Smooth muscle cell (in vitro differentiated cells): ENCODE results near the gene ZNF689. TPM values are rescaled to one million over a fixed set of nuclear protein-coding genes. Genes with fewer than 3 reads are reported as not detected.

Experiments
- DNase-seq: peaks from one replicate; lab custom pipeline; 2025; ENCODE audit not compliant: unreplicated experiment; lab: John Stamatoyannopoulos, UW
- H2AFZ ChIP-seq: fragments of 200-600 bp; sonication (generic); 2 replicates; pipeline ENCODE4 v1.6.0; 2016; ENCODE audit warnings: antibody characterized with exemption, low read depth, mild to moderate bottlenecking
- H3F3A ChIP-seq: fragments of 200-600 bp; sonication (generic); 2 replicates; pipeline ENCODE4 v1.6.0; 2017; ENCODE audit warnings: antibody characterized with exemption, low read depth
- H3K27ac ChIP-seq: fragments of 200-600 bp; sonication (generic); 2 replicates; pipeline ENCODE4 v1.5.1; 2016; ENCODE audit warnings: low read depth, mild to moderate bottlenecking
- H3K27me3 ChIP-seq: fragments of 200-600 bp; sonication (generic); 2 replicates; pipeline ENCODE4 v1.6.1; 2016; ENCODE audit warnings: low read depth, mild to moderate bottlenecking
- H3K36me3 ChIP-seq: fragments of 200-600 bp; sonication (generic); 2 replicates; pipeline ENCODE4 v1.5.1; 2016; ENCODE audit warnings: low read depth
- H3K4me1 ChIP-seq: fragments of 200-600 bp; sonication (generic); 2 replicates; pipeline ENCODE4 v1.5.1; 2016; ENCODE audit warnings: low read depth
- H3K4me2 ChIP-seq: fragments of 200-600 bp; sonication (generic); 2 replicates; pipeline ENCODE4 v1.6.0; 2016; ENCODE audit warnings: mild to moderate bottlenecking
- H3K4me3 ChIP-seq: fragments of 200-600 bp; sonication (generic); 2 replicates; pipeline ENCODE4 v1.5.1; 2016; ENCODE audit warnings: mild to moderate bottlenecking
- H3K79me2 ChIP-seq: fragments of 200-600 bp; sonication (generic); 2 replicates; pipeline ENCODE4 v1.6.0; 2016; ENCODE audit warnings: low read depth, mild to moderate bottlenecking
- H3K9ac ChIP-seq: fragments of 200-600 bp; sonication (generic); 2 replicates; pipeline ENCODE4 v1.6.0; 2016; ENCODE audit warnings: low read depth
- H3K9me3 ChIP-seq: fragments of 200-600 bp; sonication (generic); replicated peaks from 2 replicates; pipeline ENCODE4 v1.5.1; 2016; ENCODE audit warnings: low read depth
- H4K20me1 ChIP-seq: fragments of 200-600 bp; sonication (generic); 2 replicates; pipeline ENCODE4 v1.6.0; 2016; ENCODE audit warnings: low read depth
- WGBS: methylation state at CpG from one replicate; pipeline ENCODE4 v1.1.7; 2016; ENCODE audit warnings: low lambda C conversion rate; 5-methylcytosine and 5-hydroxymethylcytosine counted together
- polyA plus RNA-seq: library from polyadenylated mRNA; unstranded; fragments of >200 nt; fragmentation: Nextera tagmentation; extraction: Ambion mirVana; gene quantifications from 2 replicates; pipeline ENCODE4 v1.2.1, GENCODE V29; 2016
- total RNA-seq: library from RNA; depleted of rRNA; stranded (reverse); fragments of >200 nt; gene quantifications from 2 replicates; pipeline ENCODE4 v1.2.3, GENCODE V29; 2014
- TF ChIP-seq, protein P1 (sequence below): fragments of 200-600 bp; sonication (generic); IDR thresholded peaks from 2 replicates; pipeline ENCODE4 v1.5.1; 2017; ENCODE audit warnings: borderline replicate concordance, mild to moderate bottlenecking, antibody characterized with exemption; ENCODE audit not compliant: insufficient read depth, poor library complexity, severe bottlenecking

Gene ZNF689
- total and polyA plus RNA-seq, 2 experiments from 2014 or later, result 8.2 to 10.0 TPM

DNA sequence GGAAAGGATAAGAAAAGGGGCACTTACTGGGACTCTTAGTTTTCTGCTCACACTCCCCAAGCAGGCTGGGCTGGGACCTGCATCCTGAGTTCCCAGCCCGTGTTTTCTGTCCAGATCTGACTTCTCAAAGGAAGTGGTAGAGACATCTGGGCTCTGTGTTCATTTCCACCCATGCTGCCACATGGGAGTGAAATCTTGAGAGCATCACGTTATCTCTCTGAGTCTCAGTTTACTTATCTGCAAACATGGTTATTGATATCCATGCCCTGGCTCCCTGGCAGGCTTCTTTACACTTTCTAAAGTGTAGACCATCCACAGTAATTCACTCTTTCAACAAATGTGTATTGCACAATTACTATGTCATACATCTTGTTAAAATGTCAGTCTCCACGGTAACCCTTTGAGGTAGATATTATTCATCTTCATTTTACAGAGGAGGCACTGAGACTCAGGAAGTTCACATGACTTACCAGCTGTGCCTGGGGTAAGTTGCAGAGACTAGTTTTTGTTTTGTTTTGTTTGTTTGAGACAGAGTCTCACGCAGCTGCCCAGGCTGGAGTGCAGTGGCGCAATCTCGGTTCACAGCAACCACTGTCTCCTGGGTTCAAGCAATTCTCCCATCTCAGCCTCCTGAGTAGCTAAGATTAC is 42.1 kb downstream of the ZNF689 start:
- 30% methylated on average over 6 of the region's 6 CpGs for WGBS
- Histone ChIP-seq H3K36me3 (no peaks in the 10 kb centered on the region), H3K9ac (peak overlapping the region; percentile 33), H2AFZ (no peak overlapping the region), H3K27ac (peak overlapping the region; percentile 42), H3K9me3 (no peaks in the 10 kb centered on the region), H3K4me3 (no peak overlapping the region), H3K4me1 (peaks cover 13% of the 10 kb centered on the region), H3K79me2 (no peaks in the 10 kb centered on the region), H3K27me3 (no peaks in the 10 kb centered on the region), H4K20me1 (no peaks in the 10 kb centered on the region), H3F3A (peaks cover 6% of the 10 kb centered on the region), H3K4me2 (no peak overlapping the region)
- TF ChIP-seq, protein P1, sequence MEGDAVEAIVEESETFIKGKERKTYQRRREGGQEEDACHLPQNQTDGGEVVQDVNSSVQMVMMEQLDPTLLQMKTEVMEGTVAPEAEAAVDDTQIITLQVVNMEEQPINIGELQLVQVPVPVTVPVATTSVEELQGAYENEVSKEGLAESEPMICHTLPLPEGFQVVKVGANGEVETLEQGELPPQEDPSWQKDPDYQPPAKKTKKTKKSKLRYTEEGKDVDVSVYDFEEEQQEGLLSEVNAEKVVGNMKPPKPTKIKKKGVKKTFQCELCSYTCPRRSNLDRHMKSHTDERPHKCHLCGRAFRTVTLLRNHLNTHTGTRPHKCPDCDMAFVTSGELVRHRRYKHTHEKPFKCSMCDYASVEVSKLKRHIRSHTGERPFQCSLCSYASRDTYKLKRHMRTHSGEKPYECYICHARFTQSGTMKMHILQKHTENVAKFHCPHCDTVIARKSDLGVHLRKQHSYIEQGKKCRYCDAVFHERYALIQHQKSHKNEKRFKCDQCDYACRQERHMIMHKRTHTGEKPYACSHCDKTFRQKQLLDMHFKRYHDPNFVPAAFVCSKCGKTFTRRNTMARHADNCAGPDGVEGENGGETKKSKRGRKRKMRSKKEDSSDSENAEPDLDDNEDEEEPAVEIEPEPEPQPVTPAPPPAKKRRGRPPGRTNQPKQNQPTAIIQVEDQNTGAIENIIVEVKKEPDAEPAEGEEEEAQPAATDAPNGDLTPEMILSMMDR, result no peak
- DNase-seq, result no peak

DNA sequence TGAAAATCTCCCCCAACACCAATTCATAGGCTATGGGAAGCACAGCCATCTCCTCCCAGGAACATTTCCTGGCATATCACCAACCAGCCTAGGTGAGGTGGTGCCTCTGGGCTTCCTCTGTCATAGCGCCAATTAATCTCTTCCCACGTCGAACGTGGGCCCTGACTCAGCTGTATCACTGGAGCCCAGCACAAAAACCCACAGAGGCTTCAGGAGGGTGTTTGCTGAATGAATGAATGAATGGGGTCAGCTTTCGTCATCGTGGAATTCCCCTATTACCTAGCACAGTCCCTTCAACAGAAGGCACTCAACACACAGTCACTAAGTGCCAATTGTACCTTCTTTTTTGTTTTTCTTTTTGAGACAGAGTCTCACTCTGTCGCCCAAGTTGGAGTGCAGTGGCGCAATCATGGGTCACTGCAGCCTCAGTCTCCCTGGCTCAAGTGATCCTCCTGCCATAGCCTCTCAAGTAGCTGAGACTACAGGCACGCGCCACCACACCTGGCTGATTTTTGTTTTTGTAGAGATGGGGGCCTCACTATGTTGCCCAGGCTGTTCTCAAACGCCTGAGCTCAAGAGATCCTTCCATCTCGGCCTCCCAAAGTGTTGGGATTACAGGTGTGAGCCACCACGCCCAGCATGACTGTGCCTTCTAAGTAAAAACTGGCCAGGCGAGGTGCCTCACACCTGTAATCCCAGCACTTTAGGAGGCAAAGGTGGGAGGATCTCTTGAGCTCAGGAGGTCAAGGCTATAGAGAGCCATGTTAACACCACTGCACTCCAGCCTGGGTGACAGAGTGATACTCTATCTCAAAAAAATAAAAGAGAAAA is 42.8 kb downstream of the ZNF689 start:
- Histone ChIP-seq H2AFZ (no peak overlapping the region), H3K36me3 (no peaks in the 10 kb centered on the region), H3K27me3 (no peaks in the 10 kb centered on the region), H4K20me1 (no peaks in the 10 kb centered on the region), H3F3A (peaks cover 6% of the 10 kb centered on the region), H3K4me3 (no peak overlapping the region), H3K4me2 (no peak overlapping the region), H3K9ac (peak overlapping the region; percentile 33), H3K4me1 (peaks cover 11% of the 10 kb centered on the region), H3K9me3 (no peaks in the 10 kb centered on the region), H3K27ac (peak overlapping the region; percentile 42), H3K79me2 (no peaks in the 10 kb centered on the region)
- no peak for DNase-seq
- WGBS, result 92% methylated on average over 14 of the region's 14 CpGs
- TF ChIP-seq, protein P1, result no peak

DNA sequence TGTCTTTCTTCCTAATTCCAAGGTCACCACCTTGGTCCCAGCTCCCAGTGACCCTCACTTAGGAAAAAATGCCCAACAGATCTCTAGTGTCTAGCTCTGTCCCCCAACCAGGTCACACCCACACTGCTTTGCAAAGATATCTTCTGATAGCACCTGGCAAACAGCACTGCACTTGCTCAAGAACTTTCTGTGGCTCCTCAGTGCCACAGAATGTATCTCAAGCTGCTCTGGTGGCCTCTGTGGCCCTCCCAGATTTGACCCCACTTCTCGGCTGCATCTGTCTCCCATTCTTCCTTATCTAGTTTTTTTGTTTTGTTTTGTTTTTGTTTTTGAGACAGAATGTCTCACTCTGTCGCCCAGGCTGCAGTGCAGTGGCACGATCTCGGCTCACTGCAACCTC is 43.7 kb downstream of the ZNF689 start:
- no peak overlapping the region for H3K9ac ChIP-seq
- peaks cover 6% of the 10 kb centered on the region for H3F3A ChIP-seq
- no peak overlapping the region for H3K4me2 ChIP-seq
- DNase-seq, result no peak
- no peaks in the 10 kb centered on the region for H3K79me2 ChIP-seq
- H3K4me1 ChIP-seq, result peaks cover 9% of the 10 kb centered on the region
- H4K20me1 ChIP-seq, result no peaks in the 10 kb centered on the region
- H3K4me3 ChIP-seq, result no peak overlapping the region
- 100% methylated on average over 4 of the region's 4 CpGs for WGBS
- H3K27me3 ChIP-seq, result no peaks in the 10 kb centered on the region
- TF ChIP-seq, protein P1, result no peak
- no peak overlapping the region for H3K27ac ChIP-seq
- no peak overlapping the region for H2AFZ ChIP-seq
- H3K36me3 ChIP-seq, result no peaks in the 10 kb centered on the region
- H3K9me3 ChIP-seq, result no peaks in the 10 kb centered on the region

DNA sequence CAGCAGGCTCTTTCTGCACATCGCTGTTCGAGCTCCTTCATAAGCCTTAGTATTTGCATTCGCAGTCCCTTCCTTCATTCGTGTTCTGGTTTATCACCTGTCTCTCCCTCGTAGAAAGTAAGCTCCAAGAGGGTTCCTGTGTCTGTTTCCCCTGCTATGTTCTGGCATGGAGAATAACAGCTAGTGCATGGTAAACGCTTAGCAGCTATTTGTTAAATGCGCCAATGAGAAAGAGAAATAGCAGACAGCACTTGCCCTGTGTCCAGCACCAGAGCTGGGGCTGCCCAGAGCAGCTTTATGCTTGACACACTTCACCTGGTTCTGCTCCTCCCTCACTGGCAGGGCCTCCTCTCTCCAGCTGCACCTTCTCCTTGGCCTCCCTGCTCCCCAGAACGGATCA is 44.2 kb downstream of the ZNF689 start:
- H3F3A ChIP-seq, result peaks cover 3% of the 10 kb centered on the region
- DNase-seq, result no peak
- WGBS, result 89% methylated on average over 8 of the region's 8 CpGs

More for the DNA sequence above, 44.2 kb downstream of the ZNF689 start:
- no peaks in the 10 kb centered on the region for H3K27me3 ChIP-seq
- H3K4me2 ChIP-seq, result no peak overlapping the region
- no peaks in the 10 kb centered on the region for H3K9me3 ChIP-seq
- H2AFZ ChIP-seq, result no peak overlapping the region
- peaks cover 7% of the 10 kb centered on the region for H3K4me1 ChIP-seq
- H4K20me1 ChIP-seq, result no peaks in the 10 kb centered on the region
- no peaks in the 10 kb centered on the region for H3K79me2 ChIP-seq
- TF ChIP-seq, protein P1, result no peak
- H3K27ac ChIP-seq, result no peak overlapping the region
- no peak overlapping the region for H3K4me3 ChIP-seq
- H3K36me3 ChIP-seq, result no peaks in the 10 kb centered on the region
- H3K9ac ChIP-seq, result no peak overlapping the region
